ENCODE measurements around the gene OTUB2. TPM values are rescaled to one million over a fixed set of nuclear protein-coding genes. Genes with fewer than 3 reads are reported as not detected.
A peak's percentile ranks its signal among the peaks of the same experiment; 100 is the strongest.

The OTUB2 gene
- total RNA-seq, 1 donor from 2014 or later: 1.3 TPM

GRCh38 chr14:94003397-94003796 lies 22.7 kb upstream of the OTUB2 start:
- no peak for DNase-seq (ENCODE audit: low read depth)

GRCh38 chr14:94004015-94004414 lies 22.1 kb upstream of the OTUB2 start:
- TF ChIP-seq CTCF (IDR thresholded peaks at IDR 0.05; ENCODE audit: insufficient read depth, low read length, severe bottlenecking): no peak
- FAIRE-seq: no peak
- no peak for DNase-seq (ENCODE audit: low read depth)

More at GRCh38 chr14:94003397-94003796, 22.7 kb upstream of the OTUB2 start:
- Histone ChIP-seq H3K36me3 (ENCODE audit: control insufficient read depth, insufficient read depth, low read length) (no peaks in the 10 kb centered on the region), H3K4me3 (ENCODE audit: low read depth, low read length) (no peak overlapping the region), H3K27me3 (ENCODE audit: control insufficient read depth, insufficient read depth, low read length) (peaks cover 5% of the 10 kb centered on the region)
- no peak for TF ChIP-seq CTCF (IDR thresholded peaks at IDR 0.05; ENCODE audit: insufficient read depth, low read length, severe bottlenecking)
- FAIRE-seq: peak; percentile 64

GRCh38 chr14:94005324-94006073 lies 20.6 kb upstream of the OTUB2 start:
- no peak overlapping the region for H3K4me3 ChIP-seq (ENCODE audit: low read depth, low read length)
- DNase-seq (ENCODE audit: low read depth) (no peak), FAIRE-seq (no peak)
- peaks cover 5% of the 10 kb centered on the region for H3K27me3 ChIP-seq (ENCODE audit: control insufficient read depth, insufficient read depth, low read length)
- TF ChIP-seq CTCF (IDR thresholded peaks at IDR 0.05; ENCODE audit: insufficient read depth, low read length, severe bottlenecking): peak; percentile 38
- H3K36me3 ChIP-seq (ENCODE audit: control insufficient read depth, insufficient read depth, low read length): no peaks in the 10 kb centered on the region

More at GRCh38 chr14:94004015-94004414, 22.1 kb upstream of the OTUB2 start:
- no peak overlapping the region for H3K4me3 ChIP-seq (ENCODE audit: low read depth, low read length)
- peaks cover 5% of the 10 kb centered on the region for H3K27me3 ChIP-seq (ENCODE audit: control insufficient read depth, insufficient read depth, low read length)
- no peaks in the 10 kb centered on the region for H3K36me3 ChIP-seq (ENCODE audit: control insufficient read depth, insufficient read depth, low read length)

- no peak for TF ChIP-seq CTCF (IDR thresholded peaks at IDR 0.05; ENCODE audit: insufficient read depth, low read length, severe bottlenecking)
- peak; percentile 18 for FAIRE-seq
Observed at GRCh38 chr14:94008234-94008633, 17.9 kb upstream of the OTUB2 start.

GRCh38 chr14:94009767-94010166 lies 16.4 kb upstream of the OTUB2 start:
- Histone ChIP-seq H3K4me3 (ENCODE audit: low read depth, low read length) (no peak overlapping the region), H3K27me3 (ENCODE audit: control insufficient read depth, insufficient read depth, low read length) (peaks cover 2% of the 10 kb centered on the region), H3K36me3 (ENCODE audit: control insufficient read depth, insufficient read depth, low read length) (no peaks in the 10 kb centered on the region)
- no peak for FAIRE-seq
- peak; percentile 73 for DNase-seq (ENCODE audit: low read depth)
- TF ChIP-seq CTCF (IDR thresholded peaks at IDR 0.05; ENCODE audit: insufficient read depth, low read length, severe bottlenecking): no peak

More at GRCh38 chr14:94008234-94008633, 17.9 kb upstream of the OTUB2 start:
- no peak overlapping the region for H3K4me3 ChIP-seq (ENCODE audit: low read depth, low read length)
- no peaks in the 10 kb centered on the region for H3K36me3 ChIP-seq (ENCODE audit: control insufficient read depth, insufficient read depth, low read length)
- no peak for DNase-seq (ENCODE audit: low read depth)
- H3K27me3 ChIP-seq (ENCODE audit: control insufficient read depth, insufficient read depth, low read length): peaks cover 5% of the 10 kb centered on the region
